Measurements from ENCODE around the gene SELENOS. TPM values are rescaled to one million over a fixed set of nuclear protein-coding genes. Genes with fewer than 3 reads are reported as not detected.

The SELENOS gene
- total and polyA plus RNA-seq, 2 donors (not counting 3 experiments of a cell fraction or from before 2014, with no cell fraction given) = 70.4 to 101 TPM

GRCh38 chr15:101250873-101251829 is 26.1 kb downstream of the SELENOS start:
- CTCF ChIA-PET = interaction anchor here (0.8 to 3.0 kb wide), 27 partner anchors 8 to 243 kb away, joined by 3 to 22 read pairs (median 4); no protein-coding TSS in a partner anchor
- Histone ChIP-seq H2AFZ (ENCODE audit: low read depth, low read length) (peak overlapping the region; percentile 61), H3K27ac (ENCODE audit: insufficient read depth, low read depth, low read length) (peak overlapping the region; percentile 70), H3K4me1 (ENCODE audit: control insufficient read depth, extremely low read depth, insufficient read depth, low read length) (peaks cover 39% of the 10 kb centered on the region), H3K9ac (replicated peaks; ENCODE audit: extremely low read depth, insufficient read depth, low read length) (peak overlapping the region; percentile 61), H3K27me3 (ENCODE audit: control insufficient read depth in 2 of 2, insufficient read depth in 2 of 2, low read length in 2 of 2) (no peaks in the 10 kb centered on the region), H3K9me3 (replicated peaks; ENCODE audit: control insufficient read depth, insufficient read depth, low read length) (no peaks in the 10 kb centered on the region), H3K36me3 (ENCODE audit: control insufficient read depth in 2 of 2, extremely low read depth in 1 of 2, insufficient read depth in 2 of 2, low read length in 2 of 2) (no peaks in the 10 kb centered on the region), H3K4me2 (ENCODE audit: insufficient read depth, low read length) (peak overlapping the region; percentile 73), H4K20me1 (replicated peaks; ENCODE audit: control insufficient read depth, extremely low read depth, insufficient read depth, low read length) (no peaks in the 10 kb centered on the region), H3K79me2 (ENCODE audit: control insufficient read depth, insufficient read depth, low read length) (peaks cover 47% of the 10 kb centered on the region), H3K9me1 (replicated peaks; ENCODE audit: control insufficient read depth, extremely low read depth, insufficient read depth, low read length) (no peaks in the 10 kb centered on the region), H3K4me3 (replicated peaks in 1 of 3; ENCODE audit: insufficient read depth in 1 of 3, low read depth in 1 of 3, low read length in 3 of 3) (peak overlapping the region; percentile 53 to 86 (median 83))
- dilution Hi-C loops (cut with MboI; ENCODE audit: extremely low pct_ligation_motif_present, low sequenced_read_pairs) = no loop called here
- DNase-seq (ENCODE audit: low read depth, low spot score) = no peak
- intact Hi-C loops (cut with micrococcal nuclease) = loop anchor here (1.0 to 10.0 kb wide), 4 partner anchors 50 to 646 kb away; partner anchors contain the start of genes ASB7 and LINS1
- POLR2A ChIA-PET = interaction anchor here (0.7 to 1.2 kb wide), 4 partner anchors 69 to 147 kb away, joined by 3 to 6 read pairs (median 4); no protein-coding TSS in a partner anchor
- BruUV-seq (replicated peaks) = no TSS peak
- no peak for TF ChIP-seq MYC (IDR thresholded peaks at IDR 0.05; ENCODE audit: low read depth, low read length)
- TF ChIP-seq MAX (IDR thresholded peaks at IDR 0.05; ENCODE audit: insufficient read depth, insufficient read length) = no peak
- no peak for TF ChIP-seq CTCF (IDR thresholded peaks at IDR 0.05; ENCODE audit: extremely low read depth in 1 of 2, insufficient read depth in 1 of 2, low read depth in 1 of 2, low read length in 2 of 2)
- peak; percentile 24 for TF ChIP-seq POLR2A (IDR thresholded peaks at IDR 0.05; ENCODE audit: low read depth, low read length)
- TF ChIP-seq JUN (IDR thresholded peaks at IDR 0.05; ENCODE audit: borderline replicate concordance, insufficient read depth, insufficient read length, low read depth) = no peak
- TF ChIP-seq POLR2AphosphoS5 (IDR thresholded peaks at IDR 0.05; ENCODE audit: insufficient read depth, low read depth, low read length) = peak; percentile 14
- no peak for TF ChIP-seq GATA2 (IDR thresholded peaks at IDR 0.05; ENCODE audit: insufficient read depth, insufficient read length, low read depth, low read length)
- no peak for TF ChIP-seq FOS (IDR thresholded peaks at IDR 0.05; ENCODE audit: borderline replicate concordance, insufficient read depth, low read length)
- TF ChIP-seq EZH2 (IDR thresholded peaks at IDR 0.05; ENCODE audit: borderline replicate concordance, low read depth, low read length, severe bottlenecking) = no peak
- no peak for FAIRE-seq
